ENCODE measurements around the gene HDAC7.

The HDAC7 gene

DNA sequence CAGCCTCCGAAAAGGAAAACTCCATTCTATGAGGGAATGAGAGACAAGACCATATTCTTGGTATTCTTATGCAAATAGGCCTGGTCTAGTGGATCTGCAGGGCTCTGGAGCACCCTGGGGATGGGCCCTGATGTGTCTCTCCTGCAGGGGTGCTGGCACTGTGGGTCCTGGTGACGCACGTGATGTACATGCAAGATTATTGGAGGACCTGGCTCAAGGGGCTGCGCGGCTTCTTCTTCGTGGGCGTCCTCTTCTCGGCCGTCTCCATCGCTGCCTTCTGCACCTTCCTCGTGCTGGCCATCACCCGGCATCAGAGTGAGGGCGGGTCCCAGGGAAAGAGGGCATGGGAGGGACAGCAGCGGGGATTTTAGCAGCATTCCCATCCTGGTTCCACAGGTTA lies 40.8 kb downstream of the HDAC7 start:
- DNase-seq (ENCODE audit: low spot score), result no peak
- H3K4me1 ChIP-seq (ENCODE audit: insufficient read depth, poor library complexity, severe bottlenecking), result peaks cover 25% of the 10 kb centered on the region
- no peak overlapping the region for H3K27ac ChIP-seq (ENCODE audit: poor library complexity, severe bottlenecking)
- H3K36me3 ChIP-seq (ENCODE audit: low read depth), result peaks cover 21% of the 10 kb centered on the region
- no peaks in the 10 kb centered on the region for H3K9me3 ChIP-seq (ENCODE audit: severe bottlenecking)
- no peak for ATAC-seq (ENCODE audit: low read depth)
- TF ChIP-seq, protein P1, sequence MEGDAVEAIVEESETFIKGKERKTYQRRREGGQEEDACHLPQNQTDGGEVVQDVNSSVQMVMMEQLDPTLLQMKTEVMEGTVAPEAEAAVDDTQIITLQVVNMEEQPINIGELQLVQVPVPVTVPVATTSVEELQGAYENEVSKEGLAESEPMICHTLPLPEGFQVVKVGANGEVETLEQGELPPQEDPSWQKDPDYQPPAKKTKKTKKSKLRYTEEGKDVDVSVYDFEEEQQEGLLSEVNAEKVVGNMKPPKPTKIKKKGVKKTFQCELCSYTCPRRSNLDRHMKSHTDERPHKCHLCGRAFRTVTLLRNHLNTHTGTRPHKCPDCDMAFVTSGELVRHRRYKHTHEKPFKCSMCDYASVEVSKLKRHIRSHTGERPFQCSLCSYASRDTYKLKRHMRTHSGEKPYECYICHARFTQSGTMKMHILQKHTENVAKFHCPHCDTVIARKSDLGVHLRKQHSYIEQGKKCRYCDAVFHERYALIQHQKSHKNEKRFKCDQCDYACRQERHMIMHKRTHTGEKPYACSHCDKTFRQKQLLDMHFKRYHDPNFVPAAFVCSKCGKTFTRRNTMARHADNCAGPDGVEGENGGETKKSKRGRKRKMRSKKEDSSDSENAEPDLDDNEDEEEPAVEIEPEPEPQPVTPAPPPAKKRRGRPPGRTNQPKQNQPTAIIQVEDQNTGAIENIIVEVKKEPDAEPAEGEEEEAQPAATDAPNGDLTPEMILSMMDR (IDR thresholded peaks at IDR 0.05; ENCODE audit: poor library complexity, severe bottlenecking), result no peak
- H3K4me3 ChIP-seq (ENCODE audit: severe bottlenecking), result no peak overlapping the region
- H3K27me3 ChIP-seq (ENCODE audit: insufficient read depth, poor library complexity, severe bottlenecking), result no peaks in the 10 kb centered on the region

DNA sequence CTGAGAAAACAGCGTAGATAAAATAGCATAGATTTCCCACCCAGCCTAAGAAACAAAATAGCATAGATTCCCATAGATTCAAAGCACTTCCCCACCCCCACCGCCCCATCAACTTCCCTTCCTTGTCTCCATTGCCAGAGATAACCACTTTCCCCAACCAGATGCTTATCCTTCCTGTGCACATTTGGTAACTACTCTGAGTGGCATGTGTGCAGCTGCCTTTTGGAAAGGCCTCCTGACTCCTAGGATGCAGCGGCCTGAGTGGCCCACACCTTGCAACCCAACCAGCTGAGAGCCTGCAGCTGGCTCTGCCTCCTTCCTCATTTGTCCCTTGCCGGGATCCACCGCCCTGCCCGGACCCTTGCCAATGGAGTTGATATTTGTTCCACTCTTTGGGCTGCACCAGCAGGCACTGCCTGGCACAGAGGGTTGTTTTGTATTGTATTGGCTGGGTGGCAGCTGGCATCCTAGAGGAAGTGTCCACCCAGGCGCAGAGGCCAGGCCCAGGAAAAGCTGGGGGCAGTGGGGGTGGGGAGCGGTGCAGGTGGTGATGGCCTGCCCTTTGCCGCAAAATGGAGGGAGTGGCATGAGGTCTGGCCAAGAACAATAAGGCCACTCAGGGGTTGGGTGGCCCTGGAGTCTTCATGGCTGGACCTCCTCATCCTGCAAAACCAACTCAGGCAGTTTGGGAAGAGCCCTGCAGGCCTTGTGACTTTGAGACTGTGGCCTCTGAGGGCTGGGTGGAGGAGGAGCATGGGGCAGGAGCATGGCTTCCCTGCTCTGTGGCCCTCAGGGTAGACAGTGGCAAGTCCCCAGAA lies 41.8 kb downstream of the HDAC7 start:
- Histone ChIP-seq H3K4me3 (ENCODE audit: severe bottlenecking) (no peak overlapping the region), H3K36me3 (ENCODE audit: low read depth) (peaks cover 14% of the 10 kb centered on the region), H3K9me3 (ENCODE audit: severe bottlenecking) (no peaks in the 10 kb centered on the region), H3K27ac (ENCODE audit: poor library complexity, severe bottlenecking) (peak overlapping the region; percentile 15), H3K4me1 (ENCODE audit: insufficient read depth, poor library complexity, severe bottlenecking) (peaks cover 21% of the 10 kb centered on the region), H3K27me3 (ENCODE audit: insufficient read depth, poor library complexity, severe bottlenecking) (no peaks in the 10 kb centered on the region)
- DNase-seq (ENCODE audit: low spot score), result no peak
- TF ChIP-seq, protein P1 (IDR thresholded peaks at IDR 0.05; ENCODE audit: poor library complexity, severe bottlenecking), result no peak
- no peak for ATAC-seq (ENCODE audit: low read depth)

GRCh38 chr12:47777151-47777550 lies 42.6 kb downstream of the HDAC7 start:
- H3K27me3 ChIP-seq (ENCODE audit: insufficient read depth, poor library complexity, severe bottlenecking), result no peaks in the 10 kb centered on the region
- ATAC-seq (ENCODE audit: low read depth) (no peak), DNase-seq (ENCODE audit: low spot score) (no peak)
- H3K27ac ChIP-seq (ENCODE audit: poor library complexity, severe bottlenecking), result peak overlapping the region; percentile 15
- H3K4me1 ChIP-seq (ENCODE audit: insufficient read depth, poor library complexity, severe bottlenecking), result peaks cover 17% of the 10 kb centered on the region
- peaks cover 7% of the 10 kb centered on the region; the same call in 1 of the 2 replicates for H3K36me3 ChIP-seq (ENCODE audit: low read depth)
- H3K9me3 ChIP-seq (ENCODE audit: severe bottlenecking), result no peaks in the 10 kb centered on the region
- H3K4me3 ChIP-seq (ENCODE audit: severe bottlenecking), result no peak overlapping the region
- TF ChIP-seq, protein P1 (IDR thresholded peaks at IDR 0.05; ENCODE audit: poor library complexity, severe bottlenecking), result no peak

DNA sequence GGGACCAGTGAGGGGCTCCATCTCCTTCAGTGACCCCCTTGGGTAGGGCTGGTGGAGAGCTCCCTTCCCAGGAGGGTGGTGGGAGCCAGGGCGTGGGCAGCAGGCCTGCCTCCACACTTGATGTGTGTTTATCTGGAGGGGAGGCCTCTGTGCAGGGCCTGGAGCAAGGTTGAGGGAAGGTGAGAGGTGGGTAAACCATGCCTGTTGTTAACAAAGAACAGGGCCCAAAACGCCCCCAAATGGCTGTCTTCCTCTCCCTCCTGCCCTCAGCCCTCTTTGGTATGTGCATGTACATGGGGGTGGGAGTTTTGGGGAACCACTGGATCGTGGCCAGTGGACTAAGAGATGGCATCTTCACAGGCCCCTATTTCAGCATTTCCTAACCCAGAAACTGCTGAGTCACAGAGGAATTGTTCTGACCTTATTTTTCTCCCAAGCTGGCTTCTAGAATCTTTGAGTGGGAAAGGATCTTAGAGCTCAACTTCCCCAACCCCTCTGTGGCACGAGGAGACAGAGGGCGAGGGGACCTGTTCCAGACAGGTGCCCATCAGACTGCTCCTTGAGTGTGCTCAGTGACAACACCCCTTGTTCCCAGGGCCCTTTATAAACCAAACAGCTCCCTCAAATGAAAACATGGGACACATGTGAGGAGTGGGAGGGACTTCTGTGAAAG lies 43.1 kb downstream of the HDAC7 start:
- H3K4me3 ChIP-seq (ENCODE audit: severe bottlenecking), result no peak overlapping the region
- H3K9me3 ChIP-seq (ENCODE audit: severe bottlenecking), result no peaks in the 10 kb centered on the region
- H3K4me1 ChIP-seq (ENCODE audit: insufficient read depth, poor library complexity, severe bottlenecking), result peaks cover 11% of the 10 kb centered on the region
- H3K27me3 ChIP-seq (ENCODE audit: insufficient read depth, poor library complexity, severe bottlenecking), result no peaks in the 10 kb centered on the region
- TF ChIP-seq, protein P1 (IDR thresholded peaks at IDR 0.05; ENCODE audit: poor library complexity, severe bottlenecking), result no peak
- peaks cover 6% of the 10 kb centered on the region; the same call in 1 of the 2 replicates for H3K36me3 ChIP-seq (ENCODE audit: low read depth)
- H3K27ac ChIP-seq (ENCODE audit: poor library complexity, severe bottlenecking), result peak overlapping the region; percentile 15
- DNase-seq (ENCODE audit: low spot score), result no peak
- ATAC-seq (ENCODE audit: low read depth), result no peak
